ENCODE results near the gene PPFIA1. TPM values are rescaled to one million over a fixed set of nuclear protein-coding genes. Genes with fewer than 3 reads are reported as not detected.
"Not testable (repeated sequence)": the region's sequence is repeated elsewhere in the genome, so short reads cannot be mapped to it uniquely, and the experiment has no call there.

Gene PPFIA1
- polyA plus RNA-seq, 3 donors from 2014 or later = 4.6 to 13.4 (median 6.3) TPM

DNA sequence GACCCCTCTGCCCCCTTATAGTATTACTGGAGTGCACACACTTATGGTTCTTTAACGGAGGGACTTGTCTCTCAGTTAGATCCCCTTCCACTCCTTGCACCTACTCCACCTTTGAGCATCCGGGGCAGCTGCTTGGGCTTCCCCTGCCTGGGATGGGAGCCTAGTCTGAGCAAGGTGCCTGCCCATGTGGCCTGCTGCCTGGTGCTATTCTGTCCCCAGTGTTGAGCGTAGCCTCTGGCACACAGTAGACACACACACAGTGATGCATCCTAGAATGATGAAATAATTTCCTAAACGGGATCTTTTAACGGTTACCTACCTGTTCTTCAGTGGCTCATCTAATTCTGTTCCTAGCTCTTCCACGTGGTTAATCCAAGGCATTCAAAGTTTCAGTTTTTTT is 22.4 kb downstream of the PPFIA1 start:
- H3K9me3 Mint-ChIP-seq = no peaks in the 10 kb centered on the region
- peaks cover 7 to 24% (median 20%) of the 10 kb centered on the region in 3 donors for H3K36me3 Mint-ChIP-seq
- no peak for DNase-seq
- H3K27ac Mint-ChIP-seq = peak overlapping the region in 1 of 6 donors; percentile 37
- peaks cover 15 to 31% of the 10 kb centered on the region in 2 donors for H3K4me1 Mint-ChIP-seq
- H3K27me3 Mint-ChIP-seq (ENCODE audit: low read depth in 3 of 3) = no peaks in the 10 kb centered on the region
- H3K4me3 Mint-ChIP-seq = no peak overlapping the region

DNA sequence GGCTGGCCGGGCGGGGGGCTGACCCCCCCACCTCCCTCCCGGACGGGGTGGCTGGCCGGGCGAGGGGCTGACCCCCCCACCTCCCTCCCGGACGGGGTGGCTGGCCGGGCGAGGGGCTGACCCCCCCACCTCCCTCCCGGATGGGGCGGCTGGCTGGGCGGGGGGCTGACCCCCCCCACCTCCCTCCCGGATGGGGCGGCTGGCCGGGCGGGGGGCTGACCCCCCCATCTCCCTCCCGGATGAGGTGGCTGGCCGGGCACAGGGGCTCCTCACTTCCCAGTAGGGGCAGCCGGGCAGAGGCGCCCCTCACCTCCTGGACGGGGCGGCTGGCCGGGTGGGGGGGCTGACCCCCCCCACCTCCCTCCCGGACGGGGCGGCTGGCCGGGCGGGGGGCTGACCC is 24.7 kb downstream of the PPFIA1 start:
- H3K27me3 Mint-ChIP-seq (ENCODE audit: low read depth in 3 of 3); H3K4me3 Mint-ChIP-seq; DNase-seq; H3K27ac Mint-ChIP-seq; H3K9me3 Mint-ChIP-seq: not testable (repeated sequence)
- Mint-ChIP-seq H3K4me1 (peaks cover 12 to 29% of the 10 kb centered on the region in 2 donors), H3K36me3 (peaks cover 11 to 28% (median 17%) of the 10 kb centered on the region in 3 donors)

DNA sequence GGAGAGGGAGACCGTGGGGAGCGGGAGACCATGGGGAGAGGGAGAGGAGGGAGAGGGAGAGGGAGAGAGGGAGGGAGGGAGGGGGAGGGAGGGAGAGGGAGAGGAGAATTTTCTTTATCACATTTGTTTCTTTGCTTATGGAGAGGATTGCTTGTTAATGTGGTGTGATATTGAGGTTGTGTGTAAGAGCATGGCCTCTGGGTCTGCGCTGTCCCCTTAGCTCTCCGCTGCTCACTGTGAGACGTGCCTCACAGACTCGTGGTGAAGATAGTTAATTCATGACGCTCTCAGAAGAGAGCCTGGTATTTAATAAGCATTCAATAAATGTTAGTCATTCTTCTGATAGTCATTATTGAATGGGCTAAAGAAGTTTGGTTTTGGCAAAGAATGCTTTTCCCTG is 26.2 kb downstream of the PPFIA1 start:
- peaks cover 9 to 39% of the 10 kb centered on the region in 2 donors for H3K4me1 Mint-ChIP-seq
- peaks cover 0 to 2% (median 1%) of the 10 kb centered on the region in 3 donors for H3K27me3 Mint-ChIP-seq (ENCODE audit: low read depth in 3 of 3)
- no peak overlapping the region for H3K4me3 Mint-ChIP-seq
- no peak for DNase-seq
- H3K27ac Mint-ChIP-seq = no peak overlapping the region
- H3K9me3 Mint-ChIP-seq = no peaks in the 10 kb centered on the region
- peaks cover 15 to 33% (median 17%) of the 10 kb centered on the region in 3 donors for H3K36me3 Mint-ChIP-seq

DNA sequence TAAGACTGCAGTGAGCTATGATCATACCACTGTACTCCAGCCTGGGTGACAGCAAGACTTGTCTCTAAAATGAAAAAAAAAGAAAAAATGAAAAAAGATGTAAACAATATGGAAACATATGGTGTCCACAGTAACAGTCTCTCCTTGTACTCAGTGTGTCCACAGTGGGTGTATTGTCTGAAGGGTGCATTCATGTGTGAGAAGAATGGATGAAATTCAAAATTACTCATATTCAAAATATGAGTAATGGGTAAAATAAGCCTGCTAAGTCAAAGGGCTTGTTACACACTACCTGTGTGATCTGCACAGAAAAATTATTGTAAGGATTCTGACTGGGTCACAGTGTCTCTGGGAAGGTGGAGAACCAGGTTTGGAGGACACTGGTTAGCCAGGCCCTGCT is 26.9 kb downstream of the PPFIA1 start:
- no peak overlapping the region for H3K4me3 Mint-ChIP-seq
- peaks cover 2 to 4% (median 4%) of the 10 kb centered on the region in 3 donors for H3K27me3 Mint-ChIP-seq (ENCODE audit: low read depth in 3 of 3)
- no peaks in the 10 kb centered on the region for H3K9me3 Mint-ChIP-seq
- H3K36me3 Mint-ChIP-seq = peaks cover 15 to 38% (median 17%) of the 10 kb centered on the region in 3 donors
- DNase-seq = no peak
- H3K27ac Mint-ChIP-seq = no peak overlapping the region
- peaks cover 11 to 46% of the 10 kb centered on the region in 2 donors for H3K4me1 Mint-ChIP-seq

DNA sequence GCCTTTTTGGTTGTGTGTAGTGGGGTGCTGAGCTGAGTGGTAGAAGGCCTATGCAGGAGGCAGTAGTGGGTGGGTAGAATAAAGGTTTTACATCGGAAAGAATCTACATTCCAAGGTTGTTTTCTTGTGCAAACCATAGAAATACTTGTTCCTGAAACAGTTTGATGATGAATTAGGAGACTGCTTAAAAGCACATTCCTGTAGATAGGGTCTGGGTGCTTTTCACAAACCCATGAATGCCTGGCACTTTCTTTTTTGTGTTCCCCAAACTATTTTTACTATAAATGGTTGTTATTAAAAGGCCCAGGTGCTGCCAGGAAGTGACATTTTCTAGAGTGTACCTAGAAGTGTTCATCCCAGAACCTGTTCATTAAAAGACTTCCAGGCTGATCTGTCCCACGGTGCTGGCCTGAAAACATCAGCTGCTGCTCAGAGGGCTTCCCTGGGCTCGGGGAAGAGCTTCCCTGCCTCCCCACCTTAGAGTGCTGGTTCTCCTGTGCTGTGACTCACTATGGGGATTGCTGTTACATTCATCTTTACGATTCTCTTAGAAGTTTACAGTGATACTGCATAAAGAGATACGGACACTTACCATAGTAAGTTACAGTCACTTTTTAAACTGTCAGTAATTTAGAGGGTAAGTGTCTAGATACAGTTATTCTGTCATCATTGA is 27.9 kb downstream of the PPFIA1 start:
- H3K36me3 Mint-ChIP-seq = peaks cover 11 to 28% (median 15%) of the 10 kb centered on the region in 3 donors
- peak overlapping the region in 1 of 6 donors; percentile 23 for H3K27ac Mint-ChIP-seq
- peaks cover 2 to 4% (median 4%) of the 10 kb centered on the region in 3 donors for H3K27me3 Mint-ChIP-seq (ENCODE audit: low read depth in 3 of 3)
- no peaks in the 10 kb centered on the region for H3K9me3 Mint-ChIP-seq
- no peak for DNase-seq
- H3K4me1 Mint-ChIP-seq = peaks cover 8 to 39% of the 10 kb centered on the region in 2 donors
- no peak overlapping the region for H3K4me3 Mint-ChIP-seq

DNA sequence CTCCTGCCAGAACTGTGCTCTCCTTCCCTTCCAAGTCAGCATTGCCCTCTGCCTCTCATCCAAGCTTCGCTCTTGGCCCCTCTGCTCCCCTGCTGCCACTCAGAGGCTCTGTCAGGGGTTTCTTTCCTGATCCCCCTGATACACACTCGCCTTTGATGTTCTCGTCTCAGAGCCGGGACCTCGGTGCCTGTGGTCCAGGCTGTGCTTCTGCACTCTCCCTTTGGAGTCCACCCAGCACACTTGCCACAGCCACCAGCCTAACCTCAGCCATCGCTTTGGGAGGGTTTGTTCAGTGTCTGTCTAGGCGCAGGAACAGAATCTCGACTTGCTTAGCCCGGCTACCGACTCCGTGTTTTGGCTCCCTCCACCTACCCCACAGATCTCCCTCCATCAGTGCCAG is 29.1 kb downstream of the PPFIA1 start:
- Mint-ChIP-seq H3K9me3 (no peaks in the 10 kb centered on the region), H3K36me3 (peaks cover 7 to 23% (median 15%) of the 10 kb centered on the region in 3 donors), H3K4me1 (peaks cover 3 to 31% of the 10 kb centered on the region in 2 donors), H3K27me3 (ENCODE audit: low read depth in 3 of 3) (peaks cover 2 to 4% (median 4%) of the 10 kb centered on the region in 3 donors), H3K27ac (no peak overlapping the region), H3K4me3 (no peak overlapping the region)
- no peak for DNase-seq

DNA sequence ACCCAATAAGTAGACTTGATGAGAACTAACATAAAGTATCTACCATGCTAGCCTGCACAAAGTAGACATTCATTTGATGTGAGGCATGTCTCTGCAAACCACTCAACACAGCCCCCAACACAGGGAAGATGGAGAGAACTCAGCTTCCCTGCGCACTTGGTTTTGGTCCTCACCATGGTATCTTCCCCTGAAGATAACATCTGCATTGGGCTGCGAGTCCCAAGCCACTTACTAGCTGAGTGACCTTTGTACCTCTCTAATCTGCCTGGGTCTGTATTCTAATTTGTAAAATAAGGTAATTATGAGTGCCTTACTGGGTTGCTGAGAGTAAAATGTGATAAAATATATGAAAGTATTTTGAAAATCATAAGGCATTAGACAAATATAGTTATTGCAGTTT is 30.7 kb downstream of the PPFIA1 start:
- H3K36me3 Mint-ChIP-seq = peaks cover 7 to 23% (median 15%) of the 10 kb centered on the region in 3 donors
- H3K4me1 Mint-ChIP-seq = peaks cover 3 to 31% of the 10 kb centered on the region in 2 donors
- H3K4me3 Mint-ChIP-seq = no peak overlapping the region
- DNase-seq = no peak
- H3K27ac Mint-ChIP-seq = no peak overlapping the region
- H3K27me3 Mint-ChIP-seq (ENCODE audit: low read depth in 3 of 3) = peaks cover 2 to 4% (median 4%) of the 10 kb centered on the region in 3 donors
- no peaks in the 10 kb centered on the region for H3K9me3 Mint-ChIP-seq

DNA sequence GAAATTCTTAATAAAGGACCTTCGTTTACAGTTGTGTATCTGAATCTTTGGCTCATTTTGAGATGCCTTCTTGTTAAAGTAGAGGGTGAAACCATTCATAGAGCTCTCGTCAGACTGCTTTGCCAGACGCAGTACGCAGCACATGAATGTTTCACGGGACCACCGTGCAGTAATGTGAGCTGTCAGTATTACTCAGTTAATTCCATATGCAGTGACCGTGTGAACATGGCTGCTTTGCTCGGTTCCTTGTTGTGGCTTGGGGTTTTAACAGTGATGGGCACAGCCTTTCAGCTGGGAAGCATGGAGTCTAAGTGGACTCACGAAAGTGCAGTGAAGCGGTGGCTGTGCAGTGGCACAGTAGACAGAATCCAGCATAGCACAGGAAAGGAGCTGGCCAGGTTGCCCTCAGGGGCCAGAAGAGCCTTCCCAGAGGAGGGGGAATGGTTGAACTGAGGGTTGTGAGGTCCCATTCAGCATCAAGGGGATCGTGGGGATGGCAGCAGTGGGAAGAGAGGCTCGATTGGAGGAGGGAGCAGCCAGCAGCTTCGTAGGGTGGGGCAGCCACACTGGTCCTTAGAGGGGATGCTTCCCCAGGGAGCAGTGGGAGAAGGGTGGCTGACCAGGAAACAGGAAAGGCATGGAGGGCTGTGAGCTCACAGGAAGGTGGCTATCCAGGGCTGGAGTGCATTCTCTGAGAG is 31.4 kb downstream of the PPFIA1 start:
- Mint-ChIP-seq H3K4me3 (no peak overlapping the region), H3K36me3 (peaks cover 5 to 25% (median 12%) of the 10 kb centered on the region in 3 donors), H3K4me1 (peaks cover 3 to 32% of the 10 kb centered on the region in 2 donors), H3K27ac (peak overlapping the region in 1 of 6 donors; percentile 49), H3K27me3 (ENCODE audit: low read depth in 3 of 3) (peaks cover 2 to 4% (median 4%) of the 10 kb centered on the region in 3 donors), H3K9me3 (no peaks in the 10 kb centered on the region)
- DNase-seq = no peak

DNA sequence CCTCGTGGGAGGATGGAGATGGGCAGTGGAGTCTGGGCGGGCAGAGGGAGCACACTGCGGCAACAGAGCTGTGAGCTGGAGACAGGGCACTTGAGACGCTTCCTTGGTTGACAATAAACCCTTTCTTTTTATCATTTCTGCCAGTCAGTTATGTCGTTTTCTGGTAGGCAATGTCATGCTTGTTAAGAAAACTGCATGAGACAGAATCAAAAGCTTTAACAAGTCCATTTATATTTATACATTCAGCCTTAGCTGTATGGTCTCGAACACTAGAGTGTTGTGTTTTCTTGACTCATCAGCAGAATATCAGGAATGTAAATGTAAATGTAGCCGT is 31.9 kb downstream of the PPFIA1 start:
- DNase-seq = no peak
- peak overlapping the region in 1 of 6 donors; percentile 49 for H3K27ac Mint-ChIP-seq
- H3K9me3 Mint-ChIP-seq = no peaks in the 10 kb centered on the region
- H3K36me3 Mint-ChIP-seq = peaks cover 9 to 29% (median 12%) of the 10 kb centered on the region in 3 donors
- peaks cover 2 to 4% (median 4%) of the 10 kb centered on the region in 3 donors for H3K27me3 Mint-ChIP-seq (ENCODE audit: low read depth in 3 of 3)
- no peak overlapping the region for H3K4me3 Mint-ChIP-seq
- peaks cover 3 to 35% of the 10 kb centered on the region in 2 donors for H3K4me1 Mint-ChIP-seq

DNA sequence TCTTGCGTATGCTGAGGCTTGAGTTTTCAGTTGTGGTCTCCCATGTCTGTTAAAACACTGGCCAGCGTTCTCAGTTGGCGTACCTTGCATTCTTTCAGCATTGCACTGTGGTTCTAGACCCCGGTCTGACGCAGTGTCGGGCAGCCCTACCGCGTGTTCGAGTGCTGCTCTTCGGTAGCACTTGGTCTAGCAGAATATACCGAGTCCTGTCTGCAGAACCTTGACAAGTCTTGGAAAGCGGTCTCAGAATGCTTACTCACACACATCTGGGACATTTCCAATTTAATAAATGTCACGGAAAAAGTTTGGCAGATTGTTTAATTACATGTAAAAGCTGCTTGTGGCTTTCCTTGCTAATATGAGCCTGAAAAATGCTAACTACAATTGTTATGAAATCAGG is 32.6 kb downstream of the PPFIA1 start:
- H3K27me3 Mint-ChIP-seq (ENCODE audit: low read depth in 3 of 3) = peaks cover 2 to 4% (median 4%) of the 10 kb centered on the region in 3 donors
- no peaks in the 10 kb centered on the region for H3K9me3 Mint-ChIP-seq
- peaks cover 6 to 27% (median 12%) of the 10 kb centered on the region in 3 donors for H3K36me3 Mint-ChIP-seq
- no peak for DNase-seq
- no peak overlapping the region for H3K4me3 Mint-ChIP-seq
- H3K27ac Mint-ChIP-seq = no peak overlapping the region
- peaks cover 3 to 28% of the 10 kb centered on the region in 2 donors for H3K4me1 Mint-ChIP-seq

DNA sequence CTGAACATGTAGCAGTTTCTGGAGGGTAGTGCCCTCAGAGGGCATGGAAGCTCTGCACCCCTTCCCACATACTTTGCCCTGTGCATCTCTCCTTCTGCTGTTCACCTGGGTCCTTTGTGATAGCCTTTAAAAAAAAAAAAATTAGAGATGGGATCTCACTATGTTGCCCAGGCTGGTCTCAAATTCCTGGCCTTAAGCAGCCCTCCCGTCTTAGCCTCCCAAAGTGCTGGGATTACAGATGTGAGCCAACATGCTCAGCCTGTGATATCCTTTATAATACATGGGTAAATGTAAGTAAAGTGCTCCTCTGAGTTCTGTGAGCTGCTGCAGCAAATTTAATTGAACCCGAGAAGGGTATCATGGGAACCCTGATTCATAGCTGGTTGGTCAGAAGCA is 33.7 kb downstream of the PPFIA1 start:
- Mint-ChIP-seq H3K27me3 (ENCODE audit: low read depth in 3 of 3) (peaks cover 2 to 4% (median 4%) of the 10 kb centered on the region in 3 donors), H3K36me3 (peaks cover 6 to 25% (median 12%) of the 10 kb centered on the region in 3 donors), H3K4me3 (no peak overlapping the region), H3K4me1 (peaks cover 2 to 25% of the 10 kb centered on the region in 2 donors), H3K9me3 (no peaks in the 10 kb centered on the region), H3K27ac (peak overlapping the region in 1 of 6 donors; percentile 50)
- no peak for DNase-seq

DNA sequence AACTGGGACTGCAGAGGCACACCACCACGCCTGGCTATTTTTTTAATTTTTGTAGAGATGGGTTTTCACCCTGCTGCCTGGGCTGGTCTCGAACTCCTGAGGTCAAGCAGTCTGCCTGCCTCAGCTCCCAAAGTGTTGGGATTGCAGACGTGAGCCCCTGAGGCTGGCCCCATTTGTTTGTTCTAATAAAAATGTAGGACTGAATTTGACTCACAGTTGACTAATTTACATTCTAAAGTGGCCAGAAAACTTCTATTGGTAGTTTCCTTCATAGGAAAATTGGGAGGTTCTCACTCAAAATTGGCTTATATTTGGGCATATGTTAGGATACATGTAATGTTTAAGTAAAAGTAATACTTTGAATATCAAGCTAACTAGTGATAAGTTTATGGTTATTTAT is 35.0 kb downstream of the PPFIA1 start:
- no peak for DNase-seq
- Mint-ChIP-seq H3K27ac (no peak overlapping the region), H3K36me3 (peaks cover 4 to 21% (median 6%) of the 10 kb centered on the region in 3 donors), H3K27me3 (ENCODE audit: low read depth in 3 of 3) (peaks cover 1 to 4% (median 2%) of the 10 kb centered on the region in 3 donors), H3K4me3 (no peak overlapping the region), H3K4me1 (peaks cover 2 to 25% of the 10 kb centered on the region in 2 donors), H3K9me3 (no peaks in the 10 kb centered on the region)

DNA sequence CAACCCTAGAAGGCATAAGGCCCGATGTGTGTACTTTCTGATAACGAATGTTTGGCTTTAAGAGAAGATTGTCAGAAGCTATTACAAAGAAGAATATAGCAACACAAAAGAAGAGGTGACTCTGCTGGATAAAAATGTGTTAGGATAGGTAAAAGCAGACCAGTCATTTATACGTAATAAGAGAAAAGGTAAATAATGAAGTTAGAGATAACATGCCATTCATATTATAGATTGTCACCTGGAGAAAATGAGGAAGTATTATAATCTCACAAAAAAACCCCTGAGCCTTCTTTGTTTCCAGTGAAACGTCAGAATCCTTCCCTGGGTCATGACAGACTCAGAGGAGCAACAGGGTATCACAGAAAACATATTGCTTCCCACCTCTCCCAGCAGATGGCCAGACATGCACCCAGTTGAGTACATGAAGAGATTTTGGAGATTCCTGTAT is 36.1 kb downstream of the PPFIA1 start:
- Mint-ChIP-seq H3K27ac (peak overlapping the region in 1 of 6 donors; percentile 44), H3K9me3 (no peaks in the 10 kb centered on the region), H3K27me3 (ENCODE audit: low read depth in 3 of 3) (peaks cover 1 to 4% (median 2%) of the 10 kb centered on the region in 3 donors), H3K36me3 (peaks cover 0 to 17% (median 6%) of the 10 kb centered on the region in 3 donors), H3K4me3 (no peak overlapping the region), H3K4me1 (peaks cover 5 to 19% of the 10 kb centered on the region in 2 donors)
- DNase-seq = no peak

DNA sequence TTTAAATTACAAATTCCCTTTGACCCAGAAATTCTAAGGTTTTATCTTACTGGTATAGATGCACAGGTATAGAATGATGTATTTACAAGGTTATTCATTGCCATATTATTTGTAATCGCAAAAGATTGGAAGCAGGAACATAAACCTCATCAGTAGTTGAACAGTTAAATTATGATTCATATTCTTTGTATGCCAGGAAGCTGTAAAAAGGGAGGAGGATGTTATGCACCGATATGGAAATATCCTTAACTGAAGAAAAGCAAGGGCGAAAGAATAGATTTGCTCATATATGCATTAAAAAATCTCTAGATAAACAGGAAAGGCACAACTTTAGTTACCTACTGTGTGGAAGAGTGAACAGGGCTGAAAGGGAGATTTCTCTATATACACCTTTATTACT is 36.7 kb downstream of the PPFIA1 start:
- no peak overlapping the region for H3K27ac Mint-ChIP-seq
- H3K27me3 Mint-ChIP-seq (ENCODE audit: low read depth in 3 of 3) = peaks cover under 1 to 1% (median under 1%) of the 10 kb centered on the region in 3 donors
- H3K36me3 Mint-ChIP-seq = peaks cover 0 to 12% (median 6%) of the 10 kb centered on the region in 3 donors
- peaks cover 3 to 14% of the 10 kb centered on the region in 2 donors for H3K4me1 Mint-ChIP-seq
- H3K9me3 Mint-ChIP-seq = no peaks in the 10 kb centered on the region
- DNase-seq = no peak
- H3K4me3 Mint-ChIP-seq = no peak overlapping the region

Measured in immature natural killer cell (primary cell).